SK-N-SH (cell line): Measurements from ENCODE around the gene APOM. TPM values are rescaled to one million over a fixed set of nuclear protein-coding genes. Genes with fewer than 3 reads are reported as not detected.

ENCODE experiments used
- CTCF ChIA-PET: fragments of 300-600, 350-600 bp; formaldehyde crosslinking; extraction: SDS; loops from one replicate; lab custom pipeline; 2021; lab: Yijun Ruan, JAX
- POLR2A ChIA-PET: fragments of 350-600 bp; sonication (Branson Sonifier 250); formaldehyde crosslinking; extraction: SDS; loops from one replicate; lab custom pipeline; 2020; ENCODE audit warnings: antibody characterized with exemption, inconsistent platforms; lab: Yijun Ruan, JAX
- DNase-seq: peaks from one replicate; pipeline ENCODE4 v3.0.0; 2012
- H2AFZ ChIP-seq: fragments of 200-600 bp; sonication (generic); 2 replicates; pipeline ENCODE4 v1.8.1; 2016; ENCODE audit warnings: antibody characterized with exemption, mild to moderate bottlenecking, low read depth
- H3F3A ChIP-seq: fragments of 200-600 bp; sonication (generic); replicated peaks from 2 replicates; pipeline ENCODE3; 2016; ENCODE audit warnings: antibody characterized with exemption, mild to moderate bottlenecking; ENCODE audit not compliant: insufficient read depth
- H3K27ac ChIP-seq, 2 experiments: fragments of 200-500 bp in 1 of 2; fragments of 200-600 bp in 1 of 2; sonication (Bioruptor generic) in 1 of 2; sonication (generic), shearing (Covaris generic) in 1 of 2; 2 replicates each; pipeline versions ENCODE4 v1.5.1 to v1.6.1; 2014 to 2016; ENCODE audit warnings: low read depth in 2 of 2, inconsistent platforms in 1 of 2, low read length in 1 of 2, mild to moderate bottlenecking in 1 of 2, mixed read lengths in 1 of 2
- H3K27me3 ChIP-seq: fragments of 200-600 bp; sonication (generic), shearing (Covaris generic); 2 replicates; pipeline ENCODE4 v1.6.1; 2016; ENCODE audit warnings: mixed run types; ENCODE audit not compliant: insufficient read depth
- H3K36me3 ChIP-seq, 2 experiments: fragments of 200-500 bp in 1 of 2; fragments of 200-600 bp in 1 of 2; sonication (Bioruptor generic) in 1 of 2; sonication (generic) in 1 of 2; replicated peaks in 1 of 2; 2 replicates each; pipeline versions ENCODE3 to v1.5.1; 2014 to 2016; ENCODE audit warnings: low read length in 1 of 2, mild to moderate bottlenecking in 1 of 2; ENCODE audit not compliant: insufficient read depth in 2 of 2, control insufficient read depth in 1 of 2
- H3K4me1 ChIP-seq, 2 experiments: fragments of 200-500 bp in 1 of 2; fragments of 200-600 bp in 1 of 2; sonication (Bioruptor generic) in 1 of 2; sonication (generic), shearing (Covaris generic) in 1 of 2; 2 replicates each; pipeline versions ENCODE4 v1.5.1 to v1.6.1; 2014 to 2016; ENCODE audit warnings: low read depth in 1 of 2, low read length in 1 of 2, mixed run types in 1 of 2; ENCODE audit not compliant: insufficient read depth in 2 of 2, control insufficient read depth in 1 of 2
- H3K4me2 ChIP-seq: fragments of 200-600 bp; sonication (generic), shearing (Covaris generic); 2 replicates; pipeline ENCODE4 v1.6.1; 2017; ENCODE audit warnings: mixed run types
- H3K4me3 ChIP-seq, 2 experiments: fragments of 200-500 bp in 1 of 2; fragments of 200-600 bp in 1 of 2; sonication (Bioruptor generic) in 1 of 2; sonication (generic), shearing (Covaris generic) in 1 of 2; 2 replicates each; pipeline versions ENCODE4 v1.5.1 to v1.8.1; 2014 to 2016; ENCODE audit warnings: low read depth in 2 of 2, inconsistent platforms in 1 of 2, low read length in 1 of 2, mild to moderate bottlenecking in 1 of 2, mixed read lengths in 1 of 2, moderate library complexity in 1 of 2
- H3K79me2 ChIP-seq: fragments of 200-600 bp; sonication (generic); 2 replicates; pipeline ENCODE4 v1.8.1; 2017; ENCODE audit warnings: mild to moderate bottlenecking; ENCODE audit not compliant: insufficient read depth
- H3K9ac ChIP-seq: fragments of 200-600 bp; sonication (generic); 2 replicates; pipeline ENCODE4 v1.6.1; 2017; ENCODE audit warnings: mixed run types
- H3K9me2 ChIP-seq: fragments of 200-600 bp; sonication (generic); 2 replicates; pipeline ENCODE4 v1.6.1; 2017; ENCODE audit warnings: mixed run types
- H3K9me3 ChIP-seq: fragments of 200-600 bp; sonication (generic); 2 replicates; pipeline ENCODE4 v1.6.1; 2017; ENCODE audit warnings: mixed run types, mild to moderate bottlenecking, moderate library complexity
- H4K20me1 ChIP-seq: fragments of 200-600 bp; sonication (generic); 2 replicates; pipeline ENCODE4 v1.6.1; 2017; ENCODE audit warnings: mild to moderate bottlenecking, mixed run types; ENCODE audit not compliant: insufficient read depth
- CHD2 ChIP-seq: fragments of 150-350 bp; IDR thresholded peaks from 2 replicates; pipeline ENCODE4 v1.6.1; 2018; ENCODE audit warnings: low read length; ENCODE audit not compliant: partially characterized antibody
- CTCF ChIP-seq: fragments of 200-600 bp; sonication (generic); IDR thresholded peaks from 2 replicates; pipeline ENCODE4 v1.6.1; 2017; ENCODE audit warnings: antibody characterized with exemption, mild to moderate bottlenecking, moderate library complexity
- ELF1 ChIP-seq: IDR thresholded peaks from 2 replicates; pipeline ENCODE4 v1.4.0; 2012
- EP300 ChIP-seq, 2 experiments: IDR thresholded peaks; 2 replicates each; pipeline versions ENCODE4 v1.4.0 to v1.6.1; 2012; ENCODE audit warnings: borderline replicate concordance in 1 of 2, low read depth in 1 of 2, low read length in 1 of 2
- EZH2phosphoT487 ChIP-seq: fragments of 200-600 bp; sonication (generic); IDR thresholded peaks from 2 replicates; pipeline ENCODE4 v1.6.1; 2017; ENCODE audit warnings: low read depth, mixed run types, mild to moderate bottlenecking, antibody characterized with exemption, moderate library complexity, borderline replicate concordance
- FOSL2 ChIP-seq: IDR thresholded peaks from 2 replicates; pipeline ENCODE4 v1.4.0; 2012; ENCODE audit warnings: low read depth, mild to moderate bottlenecking, moderate library complexity, borderline replicate concordance
- GABPA ChIP-seq: IDR thresholded peaks from 2 replicates; pipeline ENCODE4 v1.4.0; 2012; ENCODE audit warnings: low read depth, mild to moderate bottlenecking
- IRF3 ChIP-seq: fragments of 150-350 bp; IDR thresholded peaks from 2 replicates; pipeline ENCODE4 v1.6.1; 2016; ENCODE audit warnings: mild to moderate bottlenecking, low read depth, low read length
- JUND ChIP-seq: IDR thresholded peaks from 2 replicates; pipeline ENCODE4 v1.4.0; 2012
- MEF2A ChIP-seq: IDR thresholded peaks from 2 replicates; pipeline ENCODE4 v1.4.0; 2012; ENCODE audit warnings: low read depth, borderline replicate concordance
- NRF1 ChIP-seq: IDR thresholded peaks from 2 replicates; pipeline ENCODE4 v1.6.1; 2012; ENCODE audit warnings: low read depth, mild to moderate bottlenecking, low read length
- POLR2AphosphoS5 ChIP-seq: IDR thresholded peaks from 2 replicates; pipeline ENCODE4 v1.6.1; 2012; ENCODE audit warnings: low read depth, low read length
- RAD21 ChIP-seq: IDR thresholded peaks from 2 replicates; pipeline ENCODE4 v1.6.1; 2012; ENCODE audit warnings: mild to moderate bottlenecking, low read length
- RCOR1 ChIP-seq: fragments of 150-350 bp; IDR thresholded peaks from 2 replicates; pipeline ENCODE4 v1.6.1; 2017; ENCODE audit warnings: antibody characterized with exemption, low read length
- SIN3A ChIP-seq: IDR thresholded peaks from 2 replicates; pipeline ENCODE4 v1.6.1; 2012; ENCODE audit warnings: low read depth, mild to moderate bottlenecking, low read length, moderate library complexity, borderline replicate concordance
- TCF12 ChIP-seq: IDR thresholded peaks from 2 replicates; pipeline ENCODE4 v1.4.0; 2012
- WGBS: methylation state at CpG from one replicate; pipeline ENCODE4 v1.1.6; 2017; ENCODE audit warnings: low lambda C conversion rate; 5-methylcytosine and 5-hydroxymethylcytosine counted together
- polyA plus RNA-seq, 3 experiments: library from polyadenylated mRNA; depleted of rRNA; stranded (reverse); fragments of >200 nt; gene quantifications; 2 replicates each; pipeline ENCODE4 v1.2.3, GENCODE V29; 2012
- TF ChIP-seq, protein P1 (sequence below): IDR thresholded peaks from 2 replicates; pipeline ENCODE4 v1.4.0; 2012; ENCODE audit warnings: low read depth, borderline replicate concordance
- TF ChIP-seq, protein P2 (sequence below): fragments of 150-350 bp; IDR thresholded peaks from 2 replicates; pipeline ENCODE4 v1.6.1; 2017; ENCODE audit warnings: antibody characterized with exemption, low read length, low read depth, borderline replicate concordance

Gene APOM
- polyA plus RNA-seq, 1 of the 3 experiments (the other 2 are of a cell fraction) = 6.8 TPM

- Histone ChIP-seq H3K36me3 (peaks cover 22 to 53% of the 10 kb centered on the region in 2 experiments), H3K9me2 (no peaks in the 10 kb centered on the region), H3K27me3 (no peaks in the 10 kb centered on the region), H3K4me2 (no peak overlapping the region), H3K9me3 (no peaks in the 10 kb centered on the region), H4K20me1 (no peaks in the 10 kb centered on the region), H3K9ac (no peak overlapping the region), H3K4me3 (no peak overlapping the region), H3F3A (no peaks in the 10 kb centered on the region), H3K4me1 (no peaks in the 10 kb centered on the region), H3K79me2 (no peaks in the 10 kb centered on the region), H3K27ac (no peak overlapping the region), H2AFZ (no peak overlapping the region)
- ChIA-PET POLR2A (no interaction called here), CTCF (interaction anchor here (1.2 to 4.5 kb wide), 3 partner anchors 12 to 138 kb away, joined by 3 to 29 read pairs (median 8); partner anchors contain the start of gene LY6G5C)
- WGBS = 93% methylated on average over 4 of the region's 4 CpGs
- no peak for DNase-seq
- TF ChIP-seq EP300 (IDR thresholded peaks at IDR 0.05; ENCODE audit: borderline replicate concordance in 1 of 2, low read depth in 1 of 2, low read length in 1 of 2) = no peak
- TF ChIP-seq CHD2 = no peak
- no peak for TF ChIP-seq RCOR1
- no peak for TF ChIP-seq TCF12
- no peak for TF ChIP-seq FOSL2
- no peak for TF ChIP-seq POLR2AphosphoS5
- no peak for TF ChIP-seq NRF1
- TF ChIP-seq MEF2A = no peak
- no peak for TF ChIP-seq EZH2phosphoT487
- TF ChIP-seq, protein P1, sequence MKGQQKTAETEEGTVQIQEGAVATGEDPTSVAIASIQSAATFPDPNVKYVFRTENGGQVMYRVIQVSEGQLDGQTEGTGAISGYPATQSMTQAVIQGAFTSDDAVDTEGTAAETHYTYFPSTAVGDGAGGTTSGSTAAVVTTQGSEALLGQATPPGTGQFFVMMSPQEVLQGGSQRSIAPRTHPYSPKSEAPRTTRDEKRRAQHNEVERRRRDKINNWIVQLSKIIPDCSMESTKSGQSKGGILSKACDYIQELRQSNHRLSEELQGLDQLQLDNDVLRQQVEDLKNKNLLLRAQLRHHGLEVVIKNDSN = no peak
- no peak for TF ChIP-seq SIN3A
- TF ChIP-seq CTCF = no peak
- TF ChIP-seq IRF3 = no peak
- TF ChIP-seq, protein P2, sequence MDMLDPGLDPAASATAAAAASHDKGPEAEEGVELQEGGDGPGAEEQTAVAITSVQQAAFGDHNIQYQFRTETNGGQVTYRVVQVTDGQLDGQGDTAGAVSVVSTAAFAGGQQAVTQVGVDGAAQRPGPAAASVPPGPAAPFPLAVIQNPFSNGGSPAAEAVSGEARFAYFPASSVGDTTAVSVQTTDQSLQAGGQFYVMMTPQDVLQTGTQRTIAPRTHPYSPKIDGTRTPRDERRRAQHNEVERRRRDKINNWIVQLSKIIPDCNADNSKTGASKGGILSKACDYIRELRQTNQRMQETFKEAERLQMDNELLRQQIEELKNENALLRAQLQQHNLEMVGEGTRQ = no peak
- no peak for TF ChIP-seq GABPA
- no peak for TF ChIP-seq ELF1
- TF ChIP-seq RAD21 = no peak
- TF ChIP-seq JUND = no peak
Observed at GRCh38 chr6:31692353-31692752, 36.7 kb downstream of the APOM start.
